Measurements from ENCODE around the gene CACNA1H.
A peak's percentile ranks its signal among the peaks of the same experiment; 100 is the strongest.
"Not testable (repeated sequence)": the region's sequence is repeated elsewhere in the genome, so short reads cannot be mapped to it uniquely, and the experiment has no call there.

CACNA1H gene

GRCh38 chr16:1173788-1174451, 21.0 kb downstream of the CACNA1H start:
- no peak for DNase-seq (ENCODE audit: low read depth in 1 of 2, low spot score in 1 of 2)

DNA sequence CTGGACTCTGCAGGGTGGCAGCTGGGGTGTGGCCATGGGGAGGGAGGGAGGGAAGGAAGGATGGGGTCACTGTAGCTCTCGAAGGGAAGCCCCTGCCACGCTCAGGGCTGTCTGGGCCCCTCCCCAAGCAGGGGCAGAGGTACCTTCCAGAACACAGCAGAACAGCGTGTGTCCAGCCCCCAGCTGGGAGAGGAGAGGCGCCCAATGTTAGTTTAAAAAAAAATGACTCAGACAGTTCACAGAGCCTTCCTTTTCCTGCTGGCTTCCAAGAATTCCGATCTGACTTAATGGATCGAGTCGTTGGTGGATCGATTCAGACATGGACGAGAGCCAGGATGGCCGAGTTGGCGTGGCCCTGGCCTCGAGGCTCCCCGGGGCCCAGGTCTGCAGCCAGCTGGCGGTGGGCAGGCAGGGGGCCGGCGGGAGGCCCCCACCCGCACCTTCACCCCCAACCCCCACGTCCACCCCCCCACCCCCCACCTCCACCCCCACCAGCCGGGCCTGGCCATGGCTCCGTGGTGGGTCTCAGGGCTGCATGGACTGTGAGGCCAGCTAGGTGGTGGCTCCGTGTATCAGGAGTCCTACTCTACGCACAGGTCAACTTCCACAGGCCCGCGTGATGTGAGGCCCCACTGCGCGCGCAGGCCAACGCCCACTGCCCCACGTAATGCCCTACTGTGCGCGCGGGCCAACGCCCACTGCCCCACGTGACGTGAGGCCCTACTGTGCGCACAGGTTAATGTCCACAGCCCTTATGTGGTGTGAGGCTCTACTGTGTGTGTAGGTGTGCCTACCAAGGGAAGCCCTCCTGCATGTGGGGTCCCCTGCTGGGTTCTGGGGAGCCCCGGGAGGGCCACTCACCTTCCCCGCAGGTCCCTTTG, 21.8 kb downstream of the CACNA1H start:
- no peak for DNase-seq (ENCODE audit: low read depth in 1 of 2, low spot score in 1 of 2)

- no peak for DNase-seq (ENCODE audit: low read depth in 1 of 2, low spot score in 1 of 2)
Measured at GRCh38 chr16:1175566-1176279, 22.8 kb downstream of the CACNA1H start.

DNA sequence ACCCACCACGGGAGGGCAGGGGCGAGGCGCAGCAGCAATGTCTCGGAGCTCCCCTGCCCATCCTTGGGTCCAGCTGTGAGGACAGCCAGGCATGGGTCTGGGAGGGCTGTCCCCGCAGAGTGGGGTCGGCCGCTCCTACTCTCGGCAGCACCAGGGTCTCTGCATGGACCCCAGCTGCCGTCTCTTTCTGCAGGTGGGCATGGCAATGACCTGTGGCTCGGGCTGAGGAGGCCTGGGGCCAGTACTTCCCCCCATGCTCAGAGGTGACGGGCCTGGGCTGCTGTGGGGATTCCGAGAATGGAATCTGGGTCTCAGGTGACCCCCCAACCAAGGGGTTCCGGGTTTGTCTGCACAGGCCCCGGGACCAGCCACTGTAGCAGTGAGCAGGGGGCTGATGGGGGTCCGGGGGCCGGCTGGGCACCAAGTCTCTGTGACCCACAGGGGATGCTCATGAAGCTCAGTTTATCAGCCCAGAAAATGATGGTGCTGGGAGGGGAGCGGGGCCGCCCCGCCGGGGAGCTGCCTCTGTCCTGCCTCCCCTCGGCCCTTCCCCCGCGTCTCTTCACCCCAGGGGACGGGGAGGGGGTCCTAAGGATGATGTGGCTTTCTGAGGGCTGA, 23.5 kb downstream of the CACNA1H start:
- no peak for DNase-seq (ENCODE audit: low read depth in 1 of 2, low spot score in 1 of 2)

GRCh38 chr16:1177053-1177452, 24.1 kb downstream of the CACNA1H start:
- no peak for DNase-seq (ENCODE audit: low read depth in 1 of 2, low spot score in 1 of 2)

GRCh38 chr16:1177750-1178149, 24.8 kb downstream of the CACNA1H start:
- DNase-seq (ENCODE audit: low read depth in 1 of 2, low spot score in 1 of 2): no peak

DNA sequence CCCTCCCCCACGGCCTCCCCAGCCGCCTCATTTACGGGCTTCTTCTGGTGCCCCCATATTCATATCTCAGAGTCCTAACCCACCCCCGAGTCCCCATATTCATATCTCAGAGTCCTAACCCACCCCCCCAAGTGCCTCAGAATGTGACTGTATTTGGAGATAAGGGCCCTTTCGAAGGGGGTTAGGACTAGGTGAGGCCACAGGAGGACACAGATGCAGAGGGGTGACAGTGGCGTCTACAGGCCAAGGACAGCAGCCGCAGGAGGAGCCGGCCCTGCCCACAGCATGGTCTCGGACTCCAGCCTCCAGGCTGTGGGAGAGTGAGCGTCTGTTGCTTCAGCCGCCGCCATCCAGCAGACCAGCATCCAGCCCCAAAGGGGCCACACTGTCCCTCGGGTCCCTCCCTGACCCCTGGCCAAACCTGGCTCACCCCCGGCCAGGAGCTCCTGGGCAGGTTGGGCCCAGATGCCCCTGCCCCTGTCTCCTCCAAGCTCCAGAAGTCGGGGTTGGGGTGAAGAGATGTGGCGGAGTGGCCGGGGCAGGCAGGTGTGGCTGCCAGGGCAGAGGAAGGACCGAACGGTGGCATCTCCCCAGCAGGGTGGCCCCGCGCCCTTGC, 25.5 kb downstream of the CACNA1H start:
- no peak for DNase-seq (ENCODE audit: low read depth in 1 of 2, low spot score in 1 of 2)

- DNase-seq (ENCODE audit: low read depth in 1 of 2, low spot score in 1 of 2): no peak
Measured at GRCh38 chr16:1180549-1181403, 27.9 kb downstream of the CACNA1H start.

- DNase-seq (ENCODE audit: low read depth in 1 of 2, low spot score in 1 of 2): no peak
Measured at GRCh38 chr16:1181404-1182315, 28.8 kb downstream of the CACNA1H start.

GRCh38 chr16:1182316-1182671, 29.4 kb downstream of the CACNA1H start:
- DNase-seq (ENCODE audit: low read depth in 1 of 2, low spot score in 1 of 2): no peak

- DNase-seq (ENCODE audit: low read depth in 1 of 2, low spot score in 1 of 2): no peak
Measured at GRCh38 chr16:1182950-1183907, 30.3 kb downstream of the CACNA1H start.

- DNase-seq (ENCODE audit: low read depth in 1 of 2, low spot score in 1 of 2): no peak
Measured at GRCh38 chr16:1184156-1184868, 31.4 kb downstream of the CACNA1H start.

- no peak for DNase-seq (ENCODE audit: low read depth in 1 of 2, low spot score in 1 of 2)
Measured at GRCh38 chr16:1184980-1185379, 32.1 kb downstream of the CACNA1H start.

GRCh38 chr16:1185460-1186207, 32.7 kb downstream of the CACNA1H start:
- DNase-seq (ENCODE audit: low read depth in 1 of 2, low spot score in 1 of 2): not testable (repeated sequence)

DNA sequence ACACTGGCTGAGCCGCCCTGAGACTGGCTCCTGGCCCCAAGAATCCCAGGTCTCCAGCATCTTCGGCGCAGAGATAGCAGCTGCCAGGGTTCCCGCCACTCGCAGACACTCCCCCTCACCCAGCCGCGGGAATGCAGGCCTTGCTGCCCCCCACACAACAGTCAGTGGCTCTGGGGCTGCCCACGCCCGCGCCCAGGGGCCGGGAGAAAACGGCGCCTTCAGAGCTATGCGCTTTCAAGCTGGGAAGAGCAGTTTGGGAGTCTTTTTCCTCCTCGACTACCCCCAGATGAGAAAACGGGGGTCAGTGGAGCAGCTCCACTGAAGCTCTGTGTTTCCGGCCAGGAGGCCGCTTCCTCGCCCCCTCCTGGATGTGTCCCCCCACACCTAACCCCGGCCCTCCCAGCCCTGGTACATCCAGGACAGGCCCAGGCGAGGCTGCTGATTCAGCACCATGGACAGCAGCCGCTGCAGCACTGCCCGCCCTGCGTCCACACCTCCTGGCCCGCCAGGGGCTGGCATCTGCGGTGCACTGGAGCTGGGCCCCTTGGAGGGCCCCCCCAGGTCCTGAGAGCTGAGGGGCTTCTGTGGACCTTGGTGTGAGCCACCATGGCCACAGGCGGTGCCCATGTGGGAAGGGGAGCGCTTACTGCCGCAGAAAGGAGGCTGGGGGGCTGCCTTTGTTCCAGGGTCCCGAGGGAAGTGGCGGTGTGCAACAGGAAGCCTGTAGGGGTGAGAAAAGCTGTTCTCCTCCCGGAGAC, 35.7 kb downstream of the CACNA1H start:
- peak; percentile 12 to 24 for DNase-seq (ENCODE audit: low read depth in 1 of 2, low spot score in 1 of 2)

- no peak for DNase-seq (ENCODE audit: low read depth in 1 of 2, low spot score in 1 of 2)
Measured at GRCh38 chr16:1189455-1189854, 36.5 kb downstream of the CACNA1H start.

Measured in stimulated activated CD4-positive, alpha-beta T cell treated with anti-CD3 and anti-CD28 coated beads, Interleukin-15, amount 100 ng/mL, for 1 hour (primary cell).